K562 (cell line): ENCODE results near the gene SART1. TPM values are rescaled to one million over a fixed set of nuclear protein-coding genes. Genes with fewer than 3 reads are reported as not detected.

ENCODE experiments used
- CTBP1 ChIP-seq: fragments of 450-650 bp; IDR thresholded peaks from 2 replicates; pipeline ENCODE4 v1.6.1; 2016; ENCODE audit warnings: borderline replicate concordance
- E2F1 ChIP-seq: sonication (generic); formaldehyde crosslinking; IDR thresholded peaks from 2 replicates; pipeline ENCODE4 v1.8.1; 2023; ENCODE audit warnings: mild to moderate bottlenecking, missing genetic modification reagents, moderate library complexity
- HDAC2 ChIP-seq: fragments of 450-650 bp; IDR thresholded peaks from 2 replicates; pipeline ENCODE4 v1.6.1; 2016; ENCODE audit warnings: mild to moderate bottlenecking
- HMG20A ChIP-seq: fragments of 450-650 bp; formaldehyde crosslinking; conservative IDR thresholded peaks from 2 replicates; pipeline ENCODE4 v1.4.0; 2020; ENCODE audit warnings: mild to moderate bottlenecking, mixed read lengths
- MNT ChIP-seq, 2 experiments: fragments of 450-650 bp; conservative IDR thresholded peaks; 2 replicates each; pipeline ENCODE4 v1.6.1; 2017; ENCODE audit warnings: mild to moderate bottlenecking in 2 of 2, moderate library complexity in 2 of 2
- NRF1 ChIP-seq, 2 experiments: fragments of 450-650 bp; IDR thresholded peaks in 1 of 2; conservative IDR thresholded peaks in 1 of 2; 2 replicates each; pipeline ENCODE4 v1.6.1; 2014; ENCODE audit warnings: mild to moderate bottlenecking in 2 of 2
- POLR2AphosphoS2 ChIP-seq: IDR thresholded peaks from 2 replicates; pipeline ENCODE4 v1.6.1; 2012; ENCODE audit warnings: low read length, improper control_type of control experiment
- RREB1 ChIP-seq: fragments of 250-450 bp; sonication (Bioruptor Pico); IDR thresholded peaks from 2 replicates; pipeline ENCODE4 v1.4.0; 2020
- SPI1 ChIP-seq: IDR thresholded peaks from 2 replicates; pipeline ENCODE4 v1.6.1; 2011; ENCODE audit warnings: low read depth, low read length, control low read depth, borderline replicate concordance
- TOE1 ChIP-seq, 2 experiments: fragments of 450-650 bp in 1 of 2; sonication (generic) in 1 of 2; formaldehyde crosslinking in 1 of 2; IDR thresholded peaks; 2 replicates each; pipeline versions ENCODE4 v1.7.1 to v1.8.0; 2016 to 2022; ENCODE audit warnings: borderline replicate concordance in 2 of 2, mild to moderate bottlenecking in 2 of 2, antibody characterized with exemption in 1 of 2, inconsistent platforms in 1 of 2, low read depth in 1 of 2, missing genetic modification reagents in 1 of 2, moderate library complexity in 1 of 2
- YY1 ChIP-seq, 3 experiments: IDR thresholded peaks; 2 replicates each; pipeline ENCODE4 v1.6.1; 2011; ENCODE audit warnings: low read length in 2 of 3, mild to moderate bottlenecking in 2 of 3, moderate library complexity in 2 of 3, borderline replicate concordance in 1 of 3, control low read depth in 1 of 3, low read depth in 1 of 3; ENCODE audit not compliant: insufficient read depth in 3 of 3, insufficient replicate concordance in 2 of 3, control insufficient read depth in 1 of 3, insufficient read length in 1 of 3; ENCODE audit errors: extremely low read depth in 1 of 3
- ZBTB1 ChIP-seq: sonication (generic); formaldehyde crosslinking; IDR thresholded peaks from 2 replicates; pipeline ENCODE4 v1.8.1; 2023; ENCODE audit warnings: missing genetic modification reagents, low read depth, mild to moderate bottlenecking, borderline replicate concordance
- ZBTB43 ChIP-seq: sonication (generic); formaldehyde crosslinking; IDR thresholded peaks from 2 replicates; pipeline ENCODE4 v1.8.0; 2023; ENCODE audit warnings: mild to moderate bottlenecking, missing genetic modification reagents
- ZNF274 ChIP-seq: IDR thresholded peaks from 2 replicates; pipeline ENCODE4 v1.6.1; 2011; ENCODE audit warnings: low read depth, mild to moderate bottlenecking, low read length, moderate library complexity, borderline replicate concordance
- ZNF780A ChIP-seq: fragments of 250-450 bp; sonication (Bioruptor Pico); IDR thresholded peaks from 2 replicates; pipeline ENCODE4 v1.5.0; 2021; ENCODE audit warnings: mild to moderate bottlenecking
- polyA plus RNA-seq, 8 experiments: library from polyadenylated mRNA; depleted of rRNA in 4 of 8; stranded (reverse) in 5 of 8; unstranded in 3 of 8; fragments of >200 nt; fragmentation: Nextera tagmentation in 2 of 8; fragmentation: Illumina TruSeq in 1 of 8; extraction: Ambion mirVana in 2 of 8; extraction: Trizol in 1 of 8; gene quantifications; 2 replicates each; pipeline versions ENCODE4 v1.2.1 to v1.2.3, GENCODE V29; 2011 to 2014; ENCODE audit warnings: inconsistent platforms in 1 of 8, missing spikeins in 1 of 8
- total RNA-seq, 7 experiments: library from RNA; depleted of rRNA in 6 of 7; stranded (reverse); fragments of >200 nt in 6 of 7; fragmentation: Illumina TruSeq in 2 of 7; extraction: Trizol in 2 of 7; gene quantifications; 2 replicates each; pipeline versions ENCODE4 v1.2.1 to v1.2.3, GENCODE V29; 2011 to 2021; ENCODE audit warnings: low replicate concordance in 1 of 7

Gene SART1
- total and polyA plus RNA-seq, 9 of the 15 experiments (the other 6 are each of a cell fraction or from before 2014, with no cell fraction given): 4.8 to 84.1 (median 31.7) TPM

- TF ChIP-seq RREB1: no peak
- TF ChIP-seq HMG20A: no peak
- peak in 1 of 3 experiments; percentile 10 for TF ChIP-seq YY1 (IDR thresholded peaks at IDR 0.05; ENCODE audit: borderline replicate concordance in 1 of 3, control insufficient read depth in 1 of 3, extremely low read depth in 1 of 3, insufficient read depth in 3 of 3, insufficient read length in 1 of 3, insufficient replicate concordance in 2 of 3, low read depth in 1 of 3, low read length in 2 of 3)
- TF ChIP-seq POLR2AphosphoS2: no peak
- TF ChIP-seq ZNF274: no peak
- no peak for TF ChIP-seq TOE1 (IDR thresholded peaks at IDR 0.05; ENCODE audit: borderline replicate concordance)
- TF ChIP-seq TOE1 (CRISPR knock-in tag; IDR thresholded peaks at IDR 0.05; ENCODE audit: borderline replicate concordance, low read depth): no peak
- TF ChIP-seq ZBTB43: no peak
- TF ChIP-seq SPI1: no peak
- TF ChIP-seq ZNF780A (CRISPR knock-in tag): no peak
- TF ChIP-seq CTBP1: peak; percentile 34; the same call in 1 of the 2 replicates
- no peak for TF ChIP-seq MNT (conservative IDR thresholded peaks at IDR 0.05)
- no peak for TF ChIP-seq ZBTB1 (CRISPR knock-in tag)
- TF ChIP-seq NRF1 (conservative IDR thresholded peaks at IDR 0.05 in 1 of 2, IDR thresholded peaks at IDR 0.05 in 1 of 2): no peak
- no peak for TF ChIP-seq E2F1 (CRISPR knock-in tag)
- TF ChIP-seq HDAC2: no peak
These were observed 59.3 kb downstream of the SART1 start (continued) for GRCh38 chr11:66020618-66021357.
